NOMO-1 treated with DMSO at 0.1 percent for 48 hours (cell line): ENCODE measurements around the gene PRM1.

Experiments used
- DNase-seq: peaks from one replicate; lab custom pipeline; 2025; ENCODE audit not compliant: unreplicated experiment; lab: John Stamatoyannopoulos, UW

The PRM1 gene, protein sequence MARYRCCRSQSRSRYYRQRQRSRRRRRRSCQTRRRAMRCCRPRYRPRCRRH

DNA sequence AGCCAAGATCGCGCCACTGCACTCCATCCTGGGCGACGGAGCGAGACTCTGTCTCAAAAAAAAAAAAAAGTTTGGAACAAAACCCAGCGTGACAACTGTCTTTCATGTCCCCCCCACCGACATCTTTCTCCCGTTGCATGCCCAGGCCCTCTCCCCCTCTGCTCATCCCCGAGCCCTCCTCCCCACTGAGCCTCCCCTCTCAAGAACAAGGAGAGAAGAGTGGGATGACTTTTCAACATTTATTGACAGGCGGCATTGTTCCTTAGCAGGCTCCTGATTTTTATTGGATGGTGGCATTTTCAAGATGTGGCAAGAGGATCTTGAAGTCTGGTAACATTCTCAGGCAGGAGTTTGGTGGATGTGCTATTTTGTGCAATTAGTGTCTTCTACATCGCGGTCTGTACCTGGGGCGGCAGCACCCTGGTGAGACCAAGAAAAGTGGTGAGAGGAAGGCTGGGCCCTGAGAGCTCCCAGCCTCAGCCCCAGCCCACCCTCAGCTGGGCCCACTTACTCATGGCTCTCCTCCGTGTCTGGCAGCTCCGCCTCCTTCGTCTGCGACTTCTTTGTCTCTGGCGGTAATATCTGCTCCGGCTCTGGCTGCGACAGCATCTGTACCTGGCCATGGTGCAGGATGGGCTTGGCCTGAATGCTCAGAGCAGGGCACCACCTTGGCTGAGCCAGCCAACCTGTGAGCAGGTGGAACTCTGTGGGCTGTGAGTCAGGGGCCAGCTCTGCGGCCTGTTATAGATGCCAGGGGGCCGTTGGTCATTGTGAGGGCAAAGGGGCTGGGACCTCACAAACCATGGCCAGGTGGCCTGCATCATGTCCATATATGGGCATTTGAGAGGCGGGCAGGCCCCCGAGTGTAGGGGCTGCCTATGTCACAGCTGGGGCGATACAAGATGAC lies at the start of gene PRM1:
Gene PRM1 (minus strand): TSS at position 715 of the 907 bp plus-strand sequence. CDS start 92 bp downstream, at position 623.
- DNase-seq = no peak

DNA sequence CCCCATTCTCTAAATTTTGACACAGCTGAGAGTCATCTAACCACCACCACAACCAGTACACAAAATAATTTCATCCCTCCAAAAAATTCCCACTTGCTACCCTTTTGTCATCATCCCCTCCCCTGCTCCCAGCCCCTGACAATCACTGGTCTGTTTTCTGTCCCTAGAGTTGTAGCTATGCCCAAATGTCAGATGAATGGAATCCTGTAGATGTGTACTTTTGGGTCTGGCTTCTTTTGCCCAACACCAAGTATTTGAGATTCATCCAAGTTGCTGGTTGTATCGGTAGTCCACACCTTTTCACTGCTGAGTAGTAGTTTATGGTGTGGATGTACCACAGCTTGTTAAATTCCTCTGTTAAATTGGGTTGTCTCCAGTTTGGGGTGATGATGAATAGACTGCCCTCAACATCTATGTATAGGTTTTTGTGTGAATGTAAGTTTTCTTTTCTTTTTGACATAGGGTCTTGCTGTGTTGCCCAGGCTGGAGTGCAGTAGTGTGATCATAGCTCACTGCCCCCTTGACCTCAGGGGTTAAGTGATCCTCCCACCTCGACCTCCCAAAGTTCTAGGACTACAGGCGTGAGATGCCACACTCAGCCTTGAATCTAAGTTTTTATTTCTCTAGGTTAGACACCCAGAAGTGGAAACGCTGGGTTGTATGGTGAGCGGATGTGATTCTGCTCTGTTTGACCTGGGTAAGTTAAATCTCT lies 49.6 kb upstream of the PRM1 start:
- no peak for DNase-seq

DNA sequence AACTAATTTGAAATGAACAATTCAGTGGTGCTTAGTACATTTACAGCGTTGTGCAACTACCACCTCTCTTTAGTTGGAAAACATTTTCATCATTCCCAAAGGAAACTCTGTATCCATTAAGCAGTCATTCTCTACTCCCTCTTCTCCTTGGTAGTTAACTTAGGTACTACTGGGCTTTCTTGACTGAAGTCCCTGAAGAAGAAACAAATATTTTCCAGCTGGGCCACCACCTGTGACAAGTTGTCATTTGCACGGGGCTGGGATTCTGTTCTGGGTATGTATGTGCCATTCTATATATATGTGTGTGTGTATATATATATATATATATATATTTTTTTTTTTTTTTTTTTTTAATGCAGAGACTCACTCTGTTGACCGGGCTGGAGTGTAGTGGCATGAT lies 48.8 kb upstream of the PRM1 start:
- no peak for DNase-seq

DNA sequence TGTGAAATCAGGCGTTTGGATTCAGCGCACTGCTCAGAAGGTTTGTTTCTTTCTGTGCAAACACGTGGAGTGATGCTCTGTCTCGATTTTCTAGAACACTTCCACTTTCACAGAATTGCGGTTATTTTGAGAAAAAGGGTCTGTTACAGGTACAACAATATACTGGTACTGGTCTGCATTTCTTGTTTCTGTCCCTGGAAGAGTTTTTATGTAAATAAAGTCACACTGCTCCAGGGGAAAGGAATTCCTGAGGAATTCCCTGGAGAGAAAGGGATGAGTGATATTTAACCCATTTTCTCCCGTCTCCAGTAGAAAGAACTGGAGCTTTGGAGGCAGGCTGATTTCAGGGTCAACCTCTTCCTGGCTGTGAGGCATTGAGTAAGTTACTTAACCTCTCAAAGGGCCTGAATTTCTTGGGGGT lies 48.0 kb upstream of the PRM1 start:
- DNase-seq = no peak

DNA sequence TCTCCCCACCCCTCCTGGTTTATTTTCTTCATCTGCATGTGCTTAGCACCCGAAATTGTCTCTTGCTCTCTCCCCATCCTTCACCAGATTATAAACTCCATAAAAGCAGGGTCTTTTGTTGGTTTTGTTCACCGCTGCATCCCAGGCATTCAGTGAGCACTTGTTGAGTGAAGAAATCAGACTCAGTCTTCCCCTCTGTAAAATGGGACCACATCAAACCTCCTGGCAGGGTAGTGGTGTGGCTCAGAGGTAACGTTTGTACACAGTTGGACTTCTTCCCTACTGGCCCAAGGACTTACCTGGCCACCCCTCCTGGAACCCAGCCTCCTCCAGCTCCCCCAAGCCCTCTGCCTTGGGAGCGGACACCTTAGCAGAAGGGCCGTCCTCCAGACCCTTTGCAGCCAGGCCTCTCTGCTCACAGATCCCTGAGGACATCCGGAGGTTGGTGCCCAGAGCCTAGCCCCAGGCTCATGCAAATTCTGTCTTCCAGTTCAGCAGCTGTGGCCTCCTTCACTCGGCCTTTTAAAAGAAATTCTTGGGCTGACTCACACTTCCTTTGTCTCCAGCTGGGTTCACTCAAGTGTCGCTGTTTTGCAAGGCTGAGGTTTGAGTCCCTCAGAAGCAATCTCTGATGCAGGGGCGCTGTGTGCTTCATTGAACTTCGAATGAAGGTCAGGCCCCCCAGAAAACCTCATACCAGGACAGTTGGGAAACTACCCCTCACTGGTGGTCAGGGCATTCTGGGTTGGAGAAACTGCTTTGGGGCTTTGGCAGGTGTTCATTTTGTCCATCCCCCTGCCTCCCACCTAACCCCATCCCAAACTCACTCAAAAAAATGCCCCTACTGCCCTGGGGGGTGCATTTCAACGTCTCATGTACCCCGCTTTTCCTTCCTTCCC lies 47.3 kb upstream of the PRM1 start:
- DNase-seq = peak; percentile 93

DNA sequence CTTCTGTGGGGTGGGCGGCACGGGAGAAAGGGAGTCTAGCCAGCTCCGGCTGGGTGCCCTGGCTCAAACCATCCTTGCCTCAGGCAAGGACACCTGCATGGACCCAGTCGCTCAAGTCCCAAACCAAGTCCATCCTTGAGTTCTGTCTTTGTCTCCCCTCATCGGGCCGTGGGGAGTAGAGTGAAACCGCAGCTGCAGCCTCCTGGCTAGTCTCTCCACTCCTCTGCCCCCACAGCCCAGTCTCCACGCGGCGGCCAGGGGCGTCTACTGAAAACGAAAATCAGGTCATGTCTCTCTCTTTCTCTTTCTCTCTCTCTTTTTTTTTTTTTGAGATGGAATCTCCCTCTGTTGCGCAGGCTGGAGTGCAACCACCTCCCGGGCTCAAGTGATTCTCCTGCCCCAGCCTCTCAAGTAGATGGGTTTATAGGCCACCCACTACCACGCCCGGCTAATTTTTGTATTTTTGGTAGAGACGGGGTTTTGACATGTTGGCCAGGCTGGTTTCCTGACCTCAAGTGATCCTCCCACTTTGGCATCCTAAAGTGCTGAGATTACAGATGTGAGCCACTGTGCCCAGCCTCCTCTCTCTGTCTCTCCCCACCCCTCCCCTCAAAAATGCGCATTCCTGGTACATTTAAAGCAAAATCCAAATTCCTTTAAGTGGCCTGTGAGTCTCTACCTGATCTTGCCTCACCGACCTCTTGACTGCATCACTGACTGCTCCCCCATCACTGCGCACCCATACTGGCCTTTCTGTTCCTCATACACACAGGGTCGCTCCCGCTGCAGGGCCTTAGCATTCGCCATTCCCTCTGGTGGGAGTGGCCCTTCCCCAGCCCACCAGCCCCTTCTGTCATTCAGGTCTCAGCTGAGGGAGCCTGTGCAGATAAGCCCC lies 46.4 kb upstream of the PRM1 start:
- no peak for DNase-seq

DNA sequence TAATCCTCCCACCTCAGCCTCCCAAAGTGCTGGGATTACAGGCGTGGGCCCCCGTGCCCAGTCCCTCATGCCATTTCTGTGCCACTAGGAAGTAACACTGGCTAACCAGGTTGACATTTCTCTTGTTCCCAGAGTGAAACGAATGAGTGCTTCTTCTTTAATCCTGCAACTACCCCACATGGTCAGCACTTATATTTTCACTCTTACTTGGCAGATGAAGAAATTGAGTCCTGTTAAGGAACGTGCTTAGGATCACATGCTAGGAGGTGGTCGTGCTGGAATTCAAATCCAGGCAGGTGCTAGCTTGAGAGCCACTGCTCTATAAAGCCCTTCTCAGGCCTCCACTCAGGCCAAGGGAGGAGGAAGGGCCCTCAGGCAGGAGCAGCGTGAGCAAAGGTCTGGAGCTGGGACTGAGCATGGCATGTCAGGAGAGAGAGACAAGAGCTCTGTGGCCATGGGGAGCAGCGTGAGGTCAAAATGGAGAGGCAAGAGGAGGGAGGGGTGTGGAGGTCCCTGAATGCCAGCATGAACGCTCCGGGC lies 45.7 kb upstream of the PRM1 start:
- DNase-seq = no peak

DNA sequence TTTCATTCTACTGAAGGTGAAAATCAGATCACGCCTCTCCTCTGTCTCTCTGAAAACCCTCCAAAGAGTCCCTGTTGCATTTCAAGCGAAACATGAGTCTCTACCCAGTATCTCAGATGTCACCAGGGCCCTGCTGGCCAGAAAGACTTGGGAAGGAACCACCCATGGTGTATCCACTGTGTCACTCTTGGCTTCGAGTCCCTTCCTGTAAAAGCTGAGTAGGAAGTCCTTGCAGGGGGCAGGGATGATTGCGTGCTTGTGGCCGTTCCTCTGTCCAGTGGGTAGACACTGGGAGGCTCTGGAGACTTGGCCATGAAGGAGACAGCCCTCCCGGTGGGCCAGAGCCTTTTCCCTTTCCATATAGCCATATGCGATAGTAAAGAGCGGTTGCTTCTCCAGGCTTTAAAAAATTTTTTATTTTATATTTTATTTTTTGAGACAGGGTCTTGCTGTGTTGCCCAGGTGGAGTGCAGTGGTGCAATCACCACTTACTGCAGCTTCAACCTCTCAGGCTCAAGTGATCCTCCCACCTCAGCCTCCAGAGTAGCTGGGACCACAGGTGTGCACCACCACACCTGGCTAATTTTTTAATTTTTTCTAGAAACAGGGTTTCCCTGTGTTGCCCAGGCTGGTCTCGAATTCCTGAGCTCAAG lies 45.1 kb upstream of the PRM1 start:
- no peak for DNase-seq

DNA sequence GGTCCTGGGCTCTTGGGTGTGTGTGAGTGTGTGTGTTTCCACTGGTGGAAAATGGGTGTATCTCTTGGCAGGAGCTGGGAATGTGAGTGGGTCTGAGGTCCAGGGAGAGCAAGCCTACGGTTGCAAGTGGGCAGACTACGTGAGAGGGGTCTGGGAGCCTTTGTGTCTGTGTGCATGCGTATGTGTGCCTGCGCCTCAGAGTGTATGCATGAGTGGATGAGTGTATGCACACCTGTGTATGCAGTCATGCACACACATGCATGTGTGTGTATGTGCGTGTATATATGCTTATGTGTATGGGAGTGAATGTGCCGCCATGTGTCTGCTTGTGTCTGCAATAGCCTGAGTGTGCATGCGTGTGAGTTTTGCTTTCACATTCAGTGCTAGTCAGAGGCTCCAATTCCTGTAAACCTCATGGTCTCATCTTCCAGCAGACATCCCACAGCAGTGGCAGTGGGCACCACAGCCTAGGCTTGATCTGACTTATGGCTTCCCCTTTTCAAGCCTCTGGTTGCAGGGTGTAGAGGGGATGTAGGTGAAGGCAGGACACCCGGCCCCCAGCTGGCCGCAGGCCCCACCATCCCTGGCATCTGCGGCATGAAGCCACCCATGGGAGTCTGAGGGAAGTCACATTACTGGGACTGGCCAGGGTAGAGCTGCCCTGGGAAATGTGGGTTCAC lies 44.4 kb upstream of the PRM1 start:
- DNase-seq = peak; percentile 31

DNA sequence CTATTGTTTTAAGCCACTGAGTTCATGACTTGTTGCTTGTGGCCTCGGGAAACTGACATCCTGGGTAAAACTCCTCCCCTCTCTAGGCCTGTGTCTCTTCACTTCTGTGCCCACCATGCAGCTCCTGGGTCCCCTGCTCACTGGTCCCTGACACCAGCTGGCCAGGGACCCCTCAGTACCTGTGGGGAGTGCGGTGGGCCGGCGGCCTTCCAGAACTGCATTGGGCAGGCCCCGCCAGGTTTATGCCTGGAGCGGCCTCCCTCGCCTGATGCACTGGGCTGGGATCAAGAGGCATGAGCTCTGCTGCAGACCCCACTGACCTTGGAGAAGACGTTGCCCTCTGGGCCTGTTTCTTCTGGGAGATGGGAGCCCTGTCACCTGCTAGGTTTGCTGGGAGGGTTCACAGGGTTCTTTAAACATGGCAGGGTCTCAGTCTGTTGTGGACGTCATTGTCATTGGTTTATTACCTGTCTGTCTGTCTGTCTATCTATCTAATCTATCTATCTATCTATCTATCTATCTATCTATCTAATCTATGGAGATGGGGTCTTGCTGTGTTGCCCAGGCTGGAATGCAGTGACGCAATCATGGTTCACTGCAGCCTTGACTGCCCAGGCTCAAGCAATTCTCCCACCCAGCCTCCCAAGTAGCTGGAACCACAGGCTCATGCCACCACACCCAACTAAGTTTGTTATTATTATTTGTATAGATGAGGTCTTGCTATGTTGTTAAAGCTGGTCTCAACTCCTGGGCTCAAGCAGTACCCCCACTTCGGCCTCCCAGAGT lies 42.6 kb upstream of the PRM1 start:
- no peak for DNase-seq

DNA sequence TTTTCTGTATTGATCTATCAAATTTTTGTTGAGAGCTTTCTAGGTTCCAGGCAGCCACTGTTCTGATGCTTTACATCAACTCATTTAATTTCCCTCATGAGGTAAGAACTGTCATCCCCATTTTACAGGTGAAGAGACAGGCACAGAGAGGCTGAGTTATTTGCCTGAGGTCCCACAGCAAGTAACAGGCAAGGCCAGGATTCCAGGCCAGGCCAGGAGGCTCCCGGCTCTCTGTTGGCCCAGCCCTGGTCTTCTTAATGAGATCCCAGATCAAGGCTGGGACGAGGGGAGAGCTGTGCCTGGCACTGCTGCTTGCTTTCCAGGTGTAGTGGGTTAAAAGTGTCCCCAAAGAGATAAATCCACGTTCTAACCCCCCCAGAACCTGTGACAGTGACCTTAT lies 41.7 kb upstream of the PRM1 start:
- no peak for DNase-seq

DNA sequence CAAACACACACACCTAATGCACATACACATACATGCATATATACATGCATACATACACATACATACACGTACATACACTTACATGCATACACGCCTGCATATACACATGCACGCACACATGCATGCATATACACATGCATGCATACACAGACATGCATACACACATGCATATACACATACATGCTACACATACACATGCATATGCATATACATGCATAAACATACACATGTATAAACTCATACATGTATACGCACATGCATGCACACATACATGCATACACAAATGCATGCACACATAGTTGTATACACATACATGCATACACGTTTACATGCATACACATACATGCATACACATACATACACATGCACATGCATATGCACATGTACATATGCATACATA lies 40.5 kb upstream of the PRM1 start:
- DNase-seq = no peak

DNA sequence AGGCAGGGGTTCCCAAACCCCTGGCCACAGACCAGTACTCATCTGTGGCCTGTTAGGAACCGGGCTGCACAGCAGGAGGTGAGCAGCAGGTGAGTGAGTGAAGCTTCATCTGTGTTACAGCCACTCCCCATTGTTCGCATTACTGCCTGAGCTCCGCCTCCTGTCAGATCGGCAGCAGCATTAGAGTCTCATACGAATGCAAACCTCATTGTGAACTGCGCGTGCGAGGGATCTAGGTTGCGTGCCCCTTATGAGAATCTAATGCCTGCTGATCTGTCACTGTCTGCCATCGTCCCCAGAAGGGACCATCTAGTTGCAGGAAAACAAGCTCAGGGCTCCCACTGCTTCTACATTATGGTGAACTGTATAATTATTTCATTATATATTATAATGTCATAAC lies 39.0 kb upstream of the PRM1 start:
- no peak for DNase-seq

DNA sequence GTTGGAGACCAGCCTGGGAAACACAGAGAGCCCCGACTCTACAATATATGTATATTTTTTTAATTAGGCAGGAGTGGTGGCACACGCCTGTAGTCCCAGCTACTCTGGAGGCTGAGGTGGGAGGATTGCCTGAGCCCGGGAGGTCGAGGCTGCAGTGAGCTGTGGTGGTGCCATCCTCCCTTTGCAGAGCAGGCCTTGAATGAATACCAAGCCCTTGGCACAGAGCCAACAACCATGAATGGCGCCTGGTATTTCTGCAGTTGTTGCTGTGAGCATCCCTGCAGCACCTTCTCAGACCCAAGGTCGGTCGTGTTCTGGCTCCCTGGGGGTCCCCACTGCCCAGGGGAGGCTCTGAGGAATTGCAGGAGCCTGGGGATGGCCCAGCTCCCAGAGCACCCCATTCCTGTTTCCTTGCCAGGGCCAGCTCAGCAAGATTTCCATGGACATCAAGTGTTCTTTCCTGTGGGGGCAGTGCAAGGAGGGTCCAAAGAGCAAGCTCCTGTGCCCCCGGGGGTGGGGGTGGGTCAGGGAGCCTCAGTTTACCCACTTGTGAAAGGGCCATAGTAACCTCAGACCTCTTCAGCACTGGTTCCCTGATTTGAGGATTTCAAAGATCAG lies 38.5 kb upstream of the PRM1 start:
- no peak for DNase-seq

DNA sequence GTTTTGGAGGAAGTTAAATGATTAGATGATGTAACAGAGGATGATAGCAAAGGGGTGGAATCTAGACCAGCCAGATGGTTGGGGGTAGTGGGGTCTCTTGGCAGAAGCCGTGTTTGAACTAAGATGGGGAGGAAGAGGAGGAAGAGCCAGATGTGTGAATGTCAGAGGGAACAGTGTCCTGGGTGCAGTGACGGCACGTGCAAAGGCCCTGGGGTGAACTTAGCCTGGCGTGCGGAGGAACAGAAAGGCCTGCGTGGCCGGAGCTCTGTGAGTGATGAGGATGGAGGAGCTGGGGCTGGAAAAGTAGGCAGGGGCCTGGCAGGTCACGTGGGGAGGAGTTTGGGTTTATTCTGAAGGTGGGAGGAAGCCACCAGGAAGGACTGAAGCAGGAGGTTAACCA lies 37.7 kb upstream of the PRM1 start:
- no peak for DNase-seq

DNA sequence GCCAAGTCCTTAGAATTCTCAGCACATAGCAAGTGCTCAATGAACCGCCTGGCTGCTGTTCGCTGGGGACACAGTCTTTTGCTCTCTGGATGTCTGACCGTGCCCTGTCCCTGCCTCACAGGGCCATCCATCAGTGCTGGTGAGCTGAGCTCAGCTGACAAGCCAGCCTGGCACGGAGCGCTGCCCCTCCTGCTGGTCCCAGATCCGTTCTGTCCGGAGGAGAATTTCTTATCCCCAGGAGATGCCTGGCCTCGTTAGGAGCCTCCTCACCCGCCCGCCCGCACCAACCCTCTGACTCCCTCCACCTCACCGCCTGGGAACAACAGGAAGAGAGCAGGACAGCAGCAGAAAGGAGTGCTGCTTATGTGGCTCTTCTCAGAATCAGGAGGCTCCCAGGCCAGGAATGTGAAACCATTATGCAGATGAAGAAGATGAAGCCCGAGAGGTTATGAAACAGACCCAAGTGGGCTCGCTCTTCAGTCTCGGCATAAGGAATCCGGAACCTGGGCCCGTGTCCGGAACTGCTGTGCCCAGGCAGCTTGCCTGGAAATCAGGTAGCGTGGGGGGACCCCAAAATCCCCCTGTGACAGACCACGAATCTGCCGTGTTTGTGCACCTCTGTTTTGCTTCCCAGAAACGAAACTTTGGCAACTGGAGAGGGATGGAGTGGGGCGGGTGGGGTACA lies 35.3 kb upstream of the PRM1 start:
- DNase-seq = no peak

DNA sequence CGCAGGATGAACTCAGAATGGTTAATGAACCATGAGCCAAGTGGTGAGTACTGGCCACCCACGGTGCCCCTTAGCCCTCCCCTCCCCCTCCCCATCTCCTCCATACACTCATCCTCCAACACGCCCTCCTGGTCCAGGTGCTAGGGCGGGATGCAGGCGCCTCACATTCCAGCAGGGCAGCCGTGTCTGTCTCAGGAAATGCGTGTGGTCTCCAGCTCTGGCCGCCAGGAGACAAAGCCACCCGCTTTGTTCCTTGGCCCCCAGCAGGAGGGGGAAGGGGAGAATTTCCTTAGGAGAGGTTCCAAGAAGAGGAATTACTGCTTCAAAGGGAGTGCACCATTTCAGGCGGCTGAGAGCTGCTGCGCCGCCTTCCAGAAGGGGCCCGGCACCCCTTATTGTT lies 34.4 kb upstream of the PRM1 start:
- DNase-seq = no peak
